Left lung (tissue), 10 donors: ENCODE measurements around the gene HEXD. TPM values are rescaled to one million over a fixed set of nuclear protein-coding genes. Genes with fewer than 3 reads are reported as not detected.

ENCODE experiments used
- ATAC-seq: fragments of 200-7000 bp; cut with Tn5 transposase; one replicate; pipeline ENCODE4 v1.9.1; 2020; ENCODE audit warnings: moderate library complexity
- DNase-seq, 4 donors: peaks; one replicate each; pipeline ENCODE4 v3.0.0-alpha.2; 2013 to 2020
- H3K27ac ChIP-seq, 2 donors: fragments of 200-600 bp; sonication (generic) in 1 of 2; one replicate each; pipeline versions ENCODE4 v1.5.0 to v1.8.0; 2020 to 2021
- H3K27me3 ChIP-seq, 2 donors: fragments of 200-600 bp; sonication (generic) in 1 of 2; one replicate each; pipeline versions ENCODE4 v1.5.0 to v1.8.0; 2020 to 2021
- H3K36me3 ChIP-seq, 2 donors: fragments of 200-600 bp; sonication (generic) in 1 of 2; one replicate each; pipeline versions ENCODE4 v1.5.0 to v1.8.0; 2020 to 2021
- H3K4me1 ChIP-seq, 2 donors: fragments of 200-600 bp; one replicate each; pipeline ENCODE4 v1.8.0; 2021
- H3K4me3 ChIP-seq, 2 donors: fragments of 200-600 bp; sonication (generic) in 1 of 2; one replicate each; pipeline versions ENCODE4 v1.5.0 to v1.8.0; 2020 to 2021; ENCODE audit warnings: mild to moderate bottlenecking in 1 of 2
- H3K9me3 ChIP-seq, 2 donors: fragments of 200-600 bp; sonication (generic) in 1 of 2; one replicate each; pipeline versions ENCODE4 v1.5.0 to v1.8.0; 2020 to 2021
- intact Hi-C, 2 donors: fragments of 100-400 bp; cut with DNase I; formaldehyde crosslinking; loops; one replicate each; pipeline versions ENCODE4 v1.11.2 to v1.14.2; 2022
- polyA plus RNA-seq, 6 donors: library from polyadenylated mRNA; unstranded; fragments of 120-200 nt; gene quantifications; one replicate each; pipeline ENCODE4 v1.2.1, GENCODE V29; 2013; ENCODE audit not compliant: insufficient read length in 6 of 6
- total RNA-seq, 2 donors: library from RNA; stranded (reverse); fragmentation: NEBNext Ultra II Directional; extraction: Animal tissue kit (Norgen Biotek cat#: 25700); gene quantifications; one replicate each; pipeline ENCODE4 v1.2.1, GENCODE V29; 2021
- TF ChIP-seq, protein P1 (sequence below), 2 donors: fragments of 200-600 bp; sonication (generic) in 1 of 2; IDR thresholded peaks; one replicate each; pipeline versions ENCODE4 v1.5.0 to v1.8.0; 2021; ENCODE audit warnings: antibody characterized with exemption in 2 of 2
- donor health status: DM: no; HTN: yes; CAD: no.
- donor health status: DM: no; HTN: no; CAD: no.

Gene HEXD
- total and polyA plus RNA-seq, 8 donors: 28.6 to 48.3 (median 38.4) TPM

DNA sequence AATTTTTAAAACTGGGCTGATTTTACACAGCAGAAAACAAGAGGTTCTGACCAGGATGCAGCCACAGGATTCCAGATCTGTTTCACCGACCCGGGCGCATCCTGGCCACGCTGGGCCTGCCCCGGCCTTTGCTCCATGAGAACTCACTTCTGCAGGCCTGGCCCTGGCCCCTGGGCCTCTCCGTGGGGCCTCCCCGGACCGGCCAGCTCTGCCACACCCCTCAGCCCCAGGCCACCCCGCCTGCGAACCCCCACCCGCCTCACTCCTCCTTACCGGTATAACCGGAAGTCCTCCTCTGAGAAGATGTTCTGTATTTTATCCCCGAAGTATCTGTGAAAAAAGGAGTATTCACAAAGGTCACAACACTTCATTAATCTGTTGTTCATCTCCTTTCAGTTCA lies 13.1 kb upstream of the HEXD start:
- peaks cover 0 to 61% of the 10 kb centered on the region in 2 donors for H3K36me3 ChIP-seq
- no peak overlapping the region for H3K27ac ChIP-seq
- no peak overlapping the region for H3K4me3 ChIP-seq
- ATAC-seq: no peak
- no peak for DNase-seq
- no peaks in the 10 kb centered on the region for H3K9me3 ChIP-seq
- peaks cover 0 to 17% of the 10 kb centered on the region in 2 donors for H3K4me1 ChIP-seq
- TF ChIP-seq, protein P1, sequence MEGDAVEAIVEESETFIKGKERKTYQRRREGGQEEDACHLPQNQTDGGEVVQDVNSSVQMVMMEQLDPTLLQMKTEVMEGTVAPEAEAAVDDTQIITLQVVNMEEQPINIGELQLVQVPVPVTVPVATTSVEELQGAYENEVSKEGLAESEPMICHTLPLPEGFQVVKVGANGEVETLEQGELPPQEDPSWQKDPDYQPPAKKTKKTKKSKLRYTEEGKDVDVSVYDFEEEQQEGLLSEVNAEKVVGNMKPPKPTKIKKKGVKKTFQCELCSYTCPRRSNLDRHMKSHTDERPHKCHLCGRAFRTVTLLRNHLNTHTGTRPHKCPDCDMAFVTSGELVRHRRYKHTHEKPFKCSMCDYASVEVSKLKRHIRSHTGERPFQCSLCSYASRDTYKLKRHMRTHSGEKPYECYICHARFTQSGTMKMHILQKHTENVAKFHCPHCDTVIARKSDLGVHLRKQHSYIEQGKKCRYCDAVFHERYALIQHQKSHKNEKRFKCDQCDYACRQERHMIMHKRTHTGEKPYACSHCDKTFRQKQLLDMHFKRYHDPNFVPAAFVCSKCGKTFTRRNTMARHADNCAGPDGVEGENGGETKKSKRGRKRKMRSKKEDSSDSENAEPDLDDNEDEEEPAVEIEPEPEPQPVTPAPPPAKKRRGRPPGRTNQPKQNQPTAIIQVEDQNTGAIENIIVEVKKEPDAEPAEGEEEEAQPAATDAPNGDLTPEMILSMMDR (IDR thresholded peaks at IDR 0.05): no peak
- no peaks in the 10 kb centered on the region for H3K27me3 ChIP-seq
- intact Hi-C loops: no loop called here

DNA sequence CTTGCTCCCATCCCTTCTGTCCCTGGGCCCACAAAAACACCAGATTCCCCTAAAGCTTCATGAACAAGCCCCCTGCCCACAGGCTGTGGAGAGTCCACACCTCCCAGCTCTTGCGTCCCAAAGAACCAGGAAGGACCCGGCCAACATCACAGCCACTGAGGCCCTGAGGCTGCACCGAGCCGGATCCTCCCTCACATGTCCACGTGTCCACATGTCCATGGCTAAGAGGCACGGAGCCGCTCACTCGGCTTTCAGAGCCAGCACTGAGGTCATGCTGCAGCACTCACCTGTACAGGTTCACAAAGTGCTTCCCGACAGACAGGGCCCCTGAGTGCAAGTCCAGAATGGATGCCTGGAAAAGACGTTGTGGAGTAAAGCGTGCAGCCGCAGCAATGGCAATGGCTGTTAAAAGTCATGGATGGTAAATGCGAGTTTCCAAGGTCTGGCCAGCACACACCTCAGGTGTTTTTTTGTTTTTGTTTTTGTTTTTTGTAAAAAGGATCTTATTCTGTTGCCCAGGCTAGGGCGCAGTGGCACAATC lies 11.9 kb upstream of the HEXD start:
- Histone ChIP-seq H3K27me3 (no peaks in the 10 kb centered on the region), H3K4me1 (peaks cover 0 to 7% of the 10 kb centered on the region in 2 donors), H3K36me3 (peaks cover 0 to 58% of the 10 kb centered on the region in 2 donors), H3K9me3 (no peaks in the 10 kb centered on the region), H3K27ac (no peak overlapping the region), H3K4me3 (no peak overlapping the region)
- intact Hi-C loops: no loop called here
- DNase-seq (peak in 1 of 4 donors; percentile 34), ATAC-seq (no peak)
- TF ChIP-seq, protein P1 (IDR thresholded peaks at IDR 0.05): no peak

DNA sequence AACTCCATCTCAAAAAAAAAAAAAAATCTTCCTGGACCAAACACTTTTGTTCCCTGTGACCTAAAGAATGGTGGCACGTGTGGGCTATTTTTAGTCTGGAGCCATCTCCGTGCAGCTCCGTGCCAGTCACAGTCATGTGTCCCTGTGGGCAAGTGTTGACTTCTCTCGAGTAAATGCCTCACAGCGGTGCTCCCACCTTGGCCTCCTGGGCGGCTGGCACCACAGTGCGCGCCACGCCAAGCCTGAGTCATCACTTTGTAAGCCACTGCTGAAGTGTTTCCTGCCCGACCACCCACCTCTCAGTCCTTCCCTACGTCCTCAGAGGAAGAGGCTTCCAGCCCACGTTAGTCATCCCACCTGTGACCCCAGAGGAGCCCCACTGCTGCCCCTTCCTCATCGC lies 10.9 kb upstream of the HEXD start:
- intact Hi-C loops: no loop called here
- ATAC-seq (no peak), DNase-seq (no peak)
- no peaks in the 10 kb centered on the region for H3K4me1 ChIP-seq
- TF ChIP-seq, protein P1 (IDR thresholded peaks at IDR 0.05): no peak
- H3K27me3 ChIP-seq: no peaks in the 10 kb centered on the region
- no peaks in the 10 kb centered on the region for H3K9me3 ChIP-seq
- peaks cover 0 to 52% of the 10 kb centered on the region in 2 donors for H3K36me3 ChIP-seq
- H3K4me3 ChIP-seq: no peak overlapping the region
- no peak overlapping the region for H3K27ac ChIP-seq

DNA sequence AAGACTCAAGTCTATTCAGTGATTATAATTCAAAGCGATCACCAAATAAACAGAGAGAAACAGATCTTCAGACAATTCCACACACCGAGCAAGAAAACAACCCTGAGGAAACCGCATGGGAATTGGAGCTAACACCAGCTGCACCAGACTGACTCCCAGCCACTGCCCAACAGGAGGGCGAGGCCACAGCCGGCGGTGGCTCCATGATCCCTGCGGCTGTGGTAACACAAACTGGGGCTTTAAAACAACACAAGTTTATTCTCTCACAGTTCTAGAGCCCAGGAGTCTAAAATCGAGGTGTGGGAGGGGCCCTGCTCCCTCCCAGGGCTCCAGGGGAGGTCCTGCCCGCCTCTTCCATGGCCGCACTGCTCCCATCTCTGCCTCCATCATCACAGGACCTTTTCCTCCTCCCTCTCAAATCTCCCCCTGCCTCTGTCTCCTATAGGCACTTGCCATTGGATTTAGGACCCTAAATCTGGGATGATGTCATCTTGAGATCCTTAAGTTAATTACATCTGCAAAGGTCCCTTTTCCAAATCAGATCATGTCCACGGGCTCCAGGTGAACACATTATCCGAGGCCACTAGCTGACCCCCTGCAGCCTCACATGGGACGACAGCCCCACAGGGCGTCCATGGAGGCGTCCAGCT lies 9.7 kb upstream of the HEXD start:
- TF ChIP-seq, protein P1 (IDR thresholded peaks at IDR 0.05): no peak
- Histone ChIP-seq H3K4me1 (no peaks in the 10 kb centered on the region), H3K4me3 (no peak overlapping the region), H3K36me3 (peaks cover 0 to 42% of the 10 kb centered on the region in 2 donors), H3K27ac (no peak overlapping the region), H3K9me3 (no peaks in the 10 kb centered on the region), H3K27me3 (no peaks in the 10 kb centered on the region)
- DNase-seq (no peak), ATAC-seq (no peak)
- intact Hi-C loops: no loop called here

DNA sequence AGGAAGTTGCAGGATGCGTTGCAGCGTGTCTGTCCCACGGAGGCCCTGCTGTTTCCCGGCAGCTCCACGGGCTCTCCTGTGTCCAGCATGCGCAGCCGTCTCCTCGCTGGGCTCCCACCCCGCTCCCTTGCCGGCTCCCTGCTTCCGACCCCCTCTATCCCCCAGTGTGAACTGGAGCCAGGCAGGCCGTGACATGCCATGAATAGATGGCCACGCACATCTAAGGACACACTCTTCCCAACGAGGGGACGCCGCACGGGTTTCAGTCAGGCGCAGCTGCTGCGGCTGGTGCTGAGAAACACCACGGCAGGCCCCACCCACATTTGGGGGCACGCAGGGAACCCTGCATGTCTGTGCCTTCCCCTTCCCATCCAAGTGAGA lies 9.2 kb upstream of the HEXD start:
- peaks cover 0 to 36% of the 10 kb centered on the region in 2 donors for H3K36me3 ChIP-seq

More for the DNA sequence above, 9.2 kb upstream of the HEXD start:
- Histone ChIP-seq H3K4me1 (no peaks in the 10 kb centered on the region), H3K9me3 (no peaks in the 10 kb centered on the region), H3K27ac (no peak overlapping the region), H3K4me3 (no peak overlapping the region), H3K27me3 (no peaks in the 10 kb centered on the region)
- DNase-seq (no peak), ATAC-seq (no peak)
- intact Hi-C loops: no loop called here
- TF ChIP-seq, protein P1 (IDR thresholded peaks at IDR 0.05): no peak
